HG03103 (cell line): Measurements from ENCODE around the gene IL2RA.
"Not testable (repeated sequence)": the region's sequence is repeated elsewhere in the genome, so short reads cannot be mapped to it uniquely, and the experiment has no call there.

ENCODE experiments used
- ATAC-seq: cut with Tn5 transposase; IDR thresholded peaks from one replicate; pipeline ENCODE4 v1.9.1; 2021; ENCODE audit warnings: low read depth; ENCODE audit not compliant: unreplicated experiment

Gene IL2RA

GRCh38 chr10:6018422-6018821 lies 43.7 kb downstream of the IL2RA start:
- ATAC-seq = no peak

DNA sequence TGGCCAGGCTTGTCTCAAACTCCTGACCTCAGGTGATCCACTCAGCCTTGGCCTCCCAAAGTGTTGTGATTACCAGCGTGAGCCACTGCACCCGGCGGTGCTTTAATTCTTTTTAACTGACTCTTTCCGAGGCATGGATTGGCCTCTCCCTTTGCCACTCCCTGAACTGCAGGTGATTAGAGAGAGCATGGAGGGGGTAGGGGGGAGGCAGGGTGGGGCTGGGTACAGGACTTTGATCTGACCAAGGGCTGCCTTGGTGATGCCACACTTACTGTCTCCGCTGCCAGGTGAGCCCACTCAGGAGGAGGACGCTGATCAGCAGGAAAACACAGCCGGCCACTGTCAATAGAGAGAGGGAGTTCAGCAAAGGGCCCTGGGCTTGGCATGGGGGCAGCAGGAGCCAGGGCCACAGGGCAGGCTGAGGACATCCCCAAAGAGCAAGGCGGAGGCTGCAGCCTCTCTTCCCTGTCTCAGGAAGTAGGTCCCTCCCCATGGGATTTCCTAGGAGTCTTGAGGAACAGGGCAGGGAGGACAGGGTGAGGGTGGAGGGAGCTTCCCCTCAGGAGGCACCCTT lies 44.3 kb downstream of the IL2RA start:
- ATAC-seq = no peak

- no peak for ATAC-seq
These were observed 47.9 kb downstream of the IL2RA start for GRCh38 chr10:6014241-6014761.

GRCh38 chr10:6013413-6014192 lies 48.6 kb downstream of the IL2RA start:
- no peak for ATAC-seq

GRCh38 chr10:6012121-6012905 lies 49.9 kb downstream of the IL2RA start:
- no peak for ATAC-seq

DNA sequence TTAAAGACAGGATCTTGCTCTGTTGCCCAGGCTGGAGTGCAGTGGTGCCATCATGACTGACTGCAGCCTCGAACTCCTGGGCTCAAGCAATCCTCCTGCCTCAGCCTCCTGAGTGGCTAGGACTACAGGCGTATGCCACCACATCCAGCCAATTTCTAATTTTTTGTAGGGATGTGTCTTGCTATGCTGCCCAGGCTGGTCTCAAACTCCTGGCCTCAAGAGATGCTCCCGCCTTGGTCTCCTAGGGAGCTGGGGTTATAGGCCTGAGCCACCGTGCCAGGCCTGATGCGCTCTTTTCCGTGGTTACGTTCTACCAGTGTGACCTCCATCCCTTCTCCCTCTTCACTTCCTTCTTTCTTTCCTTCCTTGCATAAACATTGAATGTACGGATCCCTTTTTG lies 50.6 kb downstream of the IL2RA start:
- no peak for ATAC-seq

DNA sequence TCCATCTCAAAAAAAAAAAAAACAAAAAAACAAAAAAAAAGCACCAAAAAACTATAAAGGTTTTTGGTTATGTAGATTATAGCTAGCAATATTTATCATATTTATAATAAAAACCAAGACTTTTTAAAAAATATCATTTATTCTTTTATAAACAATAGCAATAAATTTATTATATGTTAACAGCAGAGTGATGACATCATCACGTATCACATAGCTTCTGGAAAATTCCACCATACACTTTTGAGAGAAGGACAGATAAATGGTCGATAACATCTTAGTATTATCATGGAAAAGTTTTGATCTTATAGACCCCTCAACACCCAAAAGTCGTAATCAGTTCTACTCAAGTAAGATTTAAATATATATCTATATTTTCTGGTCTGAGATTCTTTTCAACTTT lies 51.6 kb downstream of the IL2RA start:
- ATAC-seq = no peak

- ATAC-seq = no peak
These were observed 52.2 kb downstream of the IL2RA start for GRCh38 chr10:6009961-6010360.

DNA sequence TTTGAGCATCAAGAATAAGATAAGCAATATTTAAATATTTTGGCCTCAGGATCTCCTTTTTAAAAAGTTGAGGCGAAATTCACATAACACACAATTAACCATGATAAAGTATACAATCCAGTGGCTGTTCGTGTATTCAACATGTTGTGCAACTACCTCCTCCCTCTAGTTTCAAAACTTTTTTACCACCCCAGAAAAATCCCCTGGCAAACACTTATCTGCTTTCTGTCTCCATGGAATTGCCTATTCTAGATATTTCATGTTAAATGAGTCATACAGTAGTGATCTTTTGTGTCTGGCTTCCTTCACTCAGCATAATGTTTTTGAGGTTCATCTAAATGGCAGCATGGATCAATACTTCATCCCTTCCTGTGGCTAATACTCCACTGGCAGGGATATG lies 53.0 kb downstream of the IL2RA start:
- no peak for ATAC-seq

DNA sequence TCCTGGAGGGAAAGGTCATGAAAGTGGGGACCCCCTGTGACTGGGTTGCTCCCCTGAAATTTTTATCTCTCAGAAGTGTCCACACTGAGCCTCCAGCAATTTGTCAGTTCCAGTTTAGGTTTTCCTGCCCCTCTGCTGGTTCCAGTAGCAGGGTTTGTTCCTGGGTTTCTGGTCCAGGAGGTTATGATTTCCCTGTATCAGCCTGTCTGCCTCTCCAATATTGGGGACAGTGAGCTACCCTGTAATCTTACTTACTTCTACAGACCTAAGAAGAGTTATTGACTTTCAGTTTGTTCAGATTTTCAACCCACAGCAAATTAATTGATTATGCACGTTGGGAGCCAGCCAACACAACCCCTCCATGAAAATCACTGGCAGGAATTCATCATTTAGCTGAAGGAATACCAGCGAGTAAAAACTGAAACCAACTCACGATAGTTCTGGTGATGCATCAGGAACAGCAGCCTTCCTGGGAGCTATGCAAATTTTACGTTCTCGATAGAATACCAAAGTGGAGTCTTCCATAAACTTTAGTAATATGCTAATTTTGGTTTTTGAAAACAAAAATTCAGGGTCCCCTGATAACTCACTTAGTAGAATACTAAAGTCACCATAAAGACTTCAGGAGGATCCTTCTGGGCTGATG lies 53.5 kb downstream of the IL2RA start:
- ATAC-seq = no peak

DNA sequence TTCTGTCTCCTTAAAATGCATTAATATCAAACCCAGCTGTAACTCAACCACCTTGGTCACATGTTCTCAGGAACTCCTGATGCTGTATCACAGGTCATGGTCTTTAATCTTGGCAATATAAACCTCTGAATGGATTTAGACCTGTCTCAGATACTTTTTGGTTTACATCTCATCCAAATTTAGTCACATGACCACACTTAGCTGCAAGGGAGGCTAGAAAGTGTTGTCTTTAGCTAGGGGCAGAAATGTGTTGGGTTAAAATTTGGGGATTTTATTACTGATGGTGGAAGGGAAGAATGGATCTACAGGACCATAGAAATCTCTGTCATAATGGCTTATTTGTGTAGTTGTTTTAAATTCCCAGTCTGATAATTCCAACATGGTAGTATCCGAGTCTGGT lies 55.2 kb downstream of the IL2RA start:
- no peak for ATAC-seq

- ATAC-seq = no peak
These were observed 55.6 kb downstream of the IL2RA start for GRCh38 chr10:6006546-6006945.

DNA sequence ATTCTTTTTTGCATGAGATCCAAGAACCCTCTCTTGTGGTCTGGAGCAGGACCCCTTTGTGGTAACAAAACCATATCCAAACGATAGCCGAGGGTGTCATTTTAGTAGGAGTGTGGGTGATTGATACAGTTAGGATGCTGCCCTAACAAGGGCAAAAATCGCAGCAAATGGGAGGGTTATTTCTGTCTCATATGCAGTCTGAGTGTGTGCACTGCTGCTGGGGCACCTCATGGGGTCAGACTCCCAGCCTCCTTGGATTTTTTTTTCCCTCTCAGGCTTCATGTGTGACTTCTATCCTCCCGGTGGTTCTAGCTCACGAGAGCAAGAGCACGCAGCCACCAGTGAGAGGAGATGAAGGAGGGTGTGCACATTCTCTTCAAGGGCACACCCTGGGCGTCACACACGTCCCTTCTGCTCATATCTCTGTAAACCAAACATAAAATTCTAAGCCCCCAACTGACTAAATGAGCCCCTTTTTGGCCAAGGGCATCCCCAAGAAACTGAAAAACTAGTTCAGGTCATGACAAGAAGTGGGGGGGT lies 56.2 kb downstream of the IL2RA start:
- ATAC-seq = no peak

GRCh38 chr10:6005161-6005804 lies 56.9 kb downstream of the IL2RA start:
- not testable (repeated sequence) for ATAC-seq

DNA sequence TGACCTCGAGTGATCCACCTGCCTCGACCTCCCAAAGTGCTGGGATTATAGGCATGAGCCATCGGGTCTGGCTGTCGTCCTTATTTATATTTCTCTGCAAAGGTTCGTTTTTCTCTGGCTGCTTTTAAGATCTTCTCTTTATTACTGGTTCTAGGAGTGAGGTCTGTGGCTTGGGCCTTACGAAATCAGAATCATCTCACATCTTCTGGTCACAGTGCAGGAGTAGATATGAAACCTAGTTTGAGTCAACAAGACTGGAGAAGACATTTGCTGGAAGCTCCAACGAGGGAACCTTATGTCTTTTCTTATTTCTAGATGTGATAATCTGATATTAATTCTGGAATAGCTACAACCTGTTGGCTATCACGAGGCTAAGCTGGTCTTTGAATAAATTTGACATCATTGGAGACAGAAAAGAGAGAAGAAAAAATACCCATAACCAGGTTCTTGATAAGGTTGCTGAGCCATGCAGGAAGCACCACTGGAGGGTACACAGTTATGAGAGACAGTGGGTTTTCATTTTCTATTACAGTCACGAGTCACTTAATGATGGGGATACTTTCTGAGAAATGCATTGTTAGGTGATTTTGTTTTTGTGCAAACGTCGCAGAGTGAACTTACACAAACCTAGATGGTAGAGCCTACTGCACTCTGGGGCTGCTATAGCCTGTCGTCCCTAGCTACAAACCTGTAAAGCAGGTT lies 59.2 kb downstream of the IL2RA start:
- ATAC-seq = no peak

DNA sequence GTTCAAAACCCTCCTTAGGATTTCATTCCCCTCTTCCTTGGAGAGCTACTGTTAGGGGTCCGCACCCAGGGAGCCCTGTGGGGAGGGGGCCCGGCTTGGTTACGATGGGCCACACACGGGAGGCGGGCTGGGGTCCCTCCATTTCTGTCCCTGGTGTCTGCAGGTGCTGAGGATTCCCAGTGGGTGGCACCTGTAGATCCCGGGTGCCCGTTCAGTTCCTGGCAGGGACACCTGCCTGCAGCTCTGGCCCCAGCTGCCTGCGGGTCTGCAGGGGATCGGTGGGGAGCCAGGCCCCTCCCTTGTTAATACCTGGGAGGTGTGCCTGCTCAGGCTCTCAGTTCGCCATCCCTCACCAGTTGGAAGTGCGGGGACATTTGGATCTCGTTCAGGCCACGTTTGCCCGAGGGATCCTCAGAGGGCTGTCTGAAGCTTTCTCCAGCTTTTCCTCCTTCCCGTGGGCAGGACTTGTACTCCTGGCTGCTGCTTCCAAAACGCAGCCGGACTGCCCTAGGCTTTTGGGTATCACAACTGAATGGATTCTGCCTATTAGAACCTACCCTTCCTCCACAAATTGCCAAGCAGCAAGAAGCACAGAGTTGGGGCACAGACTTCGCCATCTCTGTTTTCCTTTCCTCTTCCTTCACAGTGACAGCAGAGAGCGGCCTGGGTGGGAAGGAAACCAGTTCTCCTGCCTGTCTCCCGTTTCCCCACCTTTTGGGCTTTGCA lies 62.6 kb downstream of the IL2RA start:
- ATAC-seq = no peak

DNA sequence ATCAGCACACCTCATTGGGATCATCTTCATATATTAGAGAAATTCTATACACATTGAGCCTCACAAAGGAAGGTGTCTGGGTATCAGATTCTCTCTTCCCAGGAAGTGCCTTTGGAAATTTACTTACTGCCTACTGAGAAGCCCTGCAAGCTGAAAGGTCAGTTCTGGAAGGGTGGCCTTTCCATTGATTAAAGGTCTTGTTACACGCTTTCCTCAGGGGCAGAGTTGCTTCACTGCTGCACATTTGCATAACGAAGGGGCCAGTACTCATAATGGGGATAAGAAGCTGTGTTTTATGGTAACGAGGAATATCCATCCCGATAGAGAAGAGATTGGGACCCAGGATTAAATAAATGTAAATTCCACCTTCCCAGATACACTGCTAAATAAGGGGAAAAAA lies 65.5 kb downstream of the IL2RA start:
- ATAC-seq = no peak

DNA sequence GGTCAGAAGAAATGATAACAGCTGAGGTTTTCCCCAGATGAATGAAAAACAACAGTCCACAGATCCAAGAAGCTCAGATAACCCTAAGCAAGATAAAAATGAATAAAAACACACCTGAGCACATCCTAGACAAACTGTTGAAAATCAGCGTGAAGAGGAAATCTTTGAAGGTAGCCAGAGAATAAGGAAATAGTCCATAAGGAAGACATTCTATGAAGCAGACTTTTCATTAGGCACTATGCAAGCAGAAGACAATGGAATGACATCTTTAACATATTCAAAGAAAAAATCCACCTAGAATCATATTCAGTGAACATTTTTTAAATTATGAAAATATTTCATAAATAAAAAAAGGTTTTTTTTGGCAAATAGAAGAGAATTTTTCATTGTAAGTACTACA lies 69.8 kb downstream of the IL2RA start:
- ATAC-seq = no peak

GRCh38 chr10:5991708-5992107 lies 70.5 kb downstream of the IL2RA start:
- no peak for ATAC-seq
